ENCODE measurements around the gene TAF12.
A peak's percentile ranks its signal among the peaks of the same experiment; 100 is the strongest.
"Not testable (repeated sequence)": the region's sequence is repeated elsewhere in the genome, so short reads cannot be mapped to it uniquely, and the experiment has no call there.

Gene TAF12

GRCh38 chr1:28644494-28644893 is 1.6 kb upstream of the TAF12 start:
- no peak for DNase-seq

GRCh38 chr1:28642056-28642846 is 616 bp downstream of the TAF12 start:
- DNase-seq: no peak

- peak in 1 of 2 experiments; percentile 37 for DNase-seq
Observed at GRCh38 chr1:28640766-28641165, 2.1 kb downstream of the TAF12 start.

GRCh38 chr1:28632560-28632959 is 10.3 kb downstream of the TAF12 start:
- DNase-seq: no peak

GRCh38 chr1:28631713-28632112 is 11.2 kb downstream of the TAF12 start:
- no peak for DNase-seq

- DNase-seq: no peak
Observed at GRCh38 chr1:28613175-28613574, 29.7 kb downstream of the TAF12 start.

- no peak for DNase-seq
Observed at GRCh38 chr1:28606771-28607170, 36.1 kb downstream of the TAF12 start.

- no peak for DNase-seq
Observed at GRCh38 chr1:28604962-28605361, 37.9 kb downstream of the TAF12 start.

- no peak for DNase-seq
Observed at GRCh38 chr1:28604411-28604810, 38.5 kb downstream of the TAF12 start.

GRCh38 chr1:28602536-28603439 is 40.1 kb downstream of the TAF12 start:
- peak; percentile 34 to 37 for DNase-seq

- DNase-seq: peak; percentile 40 to 45
Observed at GRCh38 chr1:28601696-28602095, 41.2 kb downstream of the TAF12 start.

GRCh38 chr1:28596276-28596675 is 46.6 kb downstream of the TAF12 start:
- not testable (repeated sequence) for DNase-seq

GRCh38 chr1:28595412-28596191 is 47.3 kb downstream of the TAF12 start:
- DNase-seq: no peak

GRCh38 chr1:28594686-28595411 is 48.0 kb downstream of the TAF12 start:
- not testable (repeated sequence) for DNase-seq

- DNase-seq: not testable (repeated sequence)
Observed at GRCh38 chr1:28593988-28594356, 48.9 kb downstream of the TAF12 start.

- no peak for DNase-seq
Observed at GRCh38 chr1:28592321-28593071, 50.4 kb downstream of the TAF12 start.

GRCh38 chr1:28591708-28592320 is 51.1 kb downstream of the TAF12 start, which contains the start of gene RAB42:
Gene RAB42, plus strand, starts transcription at chr1:28592265. Its CDS starts 247 bp downstream, at chr1:28592512.
- DNase-seq: peak in 1 of 2 experiments; percentile 22

GRCh38 chr1:28586585-28587391 is 56.1 kb downstream of the TAF12 start:
- not testable (repeated sequence) for DNase-seq

- DNase-seq: no peak
Observed at GRCh38 chr1:28582248-28582615, 60.6 kb downstream of the TAF12 start.

Data from activated T-cell treated with anti-CD3 and anti-CD28 coated beads, Interleukin-2, amount 50 U/mL, for 48 hours (primary cell).